Esophagus muscularis mucosa (tissue), 3 donors: ENCODE measurements around the gene LRRC52.

Source experiments
- CTCF ChIP-seq, 3 experiments: fragments of 200-600 bp in 2 of 3; fragments of 450-650 bp in 1 of 3; sonication (generic) in 2 of 3; IDR thresholded peaks; one replicate each; pipeline ENCODE4 v1.5.1; 2017 to 2019; ENCODE audit warnings: antibody characterized with exemption in 3 of 3, mild to moderate bottlenecking in 2 of 3, moderate library complexity in 1 of 3
- POLR2A ChIP-seq: fragments of 450-650 bp; IDR thresholded peaks from one replicate; pipeline ENCODE4 v1.6.1; 2017; ENCODE audit warnings: antibody characterized with exemption, moderate library complexity, mild to moderate bottlenecking, low read depth
- POLR2AphosphoS5 ChIP-seq, 2 donors: sonication (generic); formaldehyde crosslinking; IDR thresholded peaks; one replicate each; pipeline ENCODE4 v1.6.1; 2017; ENCODE audit warnings: antibody characterized with exemption in 2 of 2

GRCh38 chr1:165507570-165507969 is 36.2 kb upstream of the LRRC52 start:
- no peak for TF ChIP-seq POLR2AphosphoS5 (IDR thresholded peaks at IDR 0.05)
- TF ChIP-seq POLR2A, result no peak
- TF ChIP-seq CTCF (IDR thresholded peaks at IDR 0.05), result no peak
